Ovary (tissue), 3 donors: ENCODE results near the gene ATP6V0E1.

Experiments
- CTCF ChIP-seq, 3 donors: fragments of 450-650 bp in 2 of 3; fragments of 200-600 bp in 1 of 3; IDR thresholded peaks; one replicate each; pipeline versions ENCODE4 v1.5.1 to v1.8.0; 2016 to 2022; ENCODE audit warnings: antibody characterized with exemption in 3 of 3, mild to moderate bottlenecking in 1 of 3
- EP300 ChIP-seq: sonication (generic); formaldehyde crosslinking; IDR thresholded peaks from one replicate; pipeline ENCODE4 v1.6.1; 2017; ENCODE audit warnings: antibody characterized with exemption
- POLR2A ChIP-seq: fragments of 450-650 bp; IDR thresholded peaks from one replicate; pipeline ENCODE4 v1.6.1; 2017; ENCODE audit warnings: antibody characterized with exemption, mild to moderate bottlenecking, moderate library complexity
- donor health status: DM: no; HTN: no; CAD: no.

- TF ChIP-seq CTCF (IDR thresholded peaks at IDR 0.05) (no peak), POLR2A (no peak), EP300 (no peak)
Observed at GRCh38 chr5:173051746-173052145, 68.2 kb downstream of the ATP6V0E1 start.
